ENCODE measurements around the gene NR5A1.

The NR5A1 gene

GRCh38 chr9:124457887-124458431 is 49.2 kb downstream of the NR5A1 start:
- DNase-seq (ENCODE audit: low read depth): no peak

GRCh38 chr9:124457079-124457886 is 49.9 kb downstream of the NR5A1 start:
- no peak for DNase-seq (ENCODE audit: low read depth)

- no peak for DNase-seq (ENCODE audit: low read depth)
Observed at GRCh38 chr9:124456341-124457078, 50.7 kb downstream of the NR5A1 start.

GRCh38 chr9:124455820-124456219 is 51.4 kb downstream of the NR5A1 start:
- no peak for DNase-seq (ENCODE audit: low read depth)

- no peak for DNase-seq (ENCODE audit: low read depth)
Observed at GRCh38 chr9:124454791-124455443, 52.3 kb downstream of the NR5A1 start.

GRCh38 chr9:124454296-124454695 is 52.9 kb downstream of the NR5A1 start:
- no peak for DNase-seq (ENCODE audit: low read depth)

GRCh38 chr9:124453586-124454191 is 53.5 kb downstream of the NR5A1 start:
- no peak for DNase-seq (ENCODE audit: low read depth)

GRCh38 chr9:124452841-124453585 is 54.2 kb downstream of the NR5A1 start:
- no peak for DNase-seq (ENCODE audit: low read depth)

- no peak for DNase-seq (ENCODE audit: low read depth)
Observed at GRCh38 chr9:124452326-124452725, 54.9 kb downstream of the NR5A1 start.

- no peak for DNase-seq (ENCODE audit: low read depth)
Observed at GRCh38 chr9:124450931-124451661, 56.1 kb downstream of the NR5A1 start.

- no peak for DNase-seq (ENCODE audit: low read depth)
Observed at GRCh38 chr9:124450241-124450924, 56.8 kb downstream of the NR5A1 start, which contains the start of gene ADGRD2. Gene ADGRD2 (plus strand): TSS chr9:124450451. CDS start chr9:124451667, 1,216 bp downstream.

GRCh38 chr9:124449381-124450151 is 57.6 kb downstream of the NR5A1 start:
- DNase-seq (ENCODE audit: low read depth): no peak

GRCh38 chr9:124448019-124448418 is 59.2 kb downstream of the NR5A1 start:
- no peak for DNase-seq (ENCODE audit: low read depth)

GRCh38 chr9:124447297-124447661 is 59.9 kb downstream of the NR5A1 start:
- no peak for DNase-seq (ENCODE audit: low read depth)

- no peak for DNase-seq (ENCODE audit: low read depth)
Observed at GRCh38 chr9:124444166-124444565, 63.0 kb downstream of the NR5A1 start.

- no peak for DNase-seq (ENCODE audit: low read depth)
Observed at GRCh38 chr9:124443625-124444024, 63.6 kb downstream of the NR5A1 start.

- no peak for DNase-seq (ENCODE audit: low read depth)
Observed at GRCh38 chr9:124442826-124443225, 64.4 kb downstream of the NR5A1 start.

GRCh38 chr9:124442379-124442778 is 64.8 kb downstream of the NR5A1 start:
- DNase-seq (ENCODE audit: low read depth): no peak

GRCh38 chr9:124441291-124441690 is 65.9 kb downstream of the NR5A1 start:
- no peak for DNase-seq (ENCODE audit: low read depth)
